Left lung (tissue), 10 donors: ENCODE results near the gene EVI5L. TPM values are rescaled to one million over a fixed set of nuclear protein-coding genes. Genes with fewer than 3 reads are reported as not detected.

Experiments used
- ATAC-seq: fragments of 200-7000 bp; cut with Tn5 transposase; one replicate; pipeline ENCODE4 v1.9.1; 2020; ENCODE audit warnings: moderate library complexity
- DNase-seq, 4 donors: peaks; one replicate each; pipeline ENCODE4 v3.0.0-alpha.2; 2013 to 2020
- H3K27ac ChIP-seq, 2 donors: fragments of 200-600 bp; sonication (generic) in 1 of 2; one replicate each; pipeline versions ENCODE4 v1.5.0 to v1.8.0; 2020 to 2021
- H3K27me3 ChIP-seq, 2 donors: fragments of 200-600 bp; sonication (generic) in 1 of 2; one replicate each; pipeline versions ENCODE4 v1.5.0 to v1.8.0; 2020 to 2021
- H3K36me3 ChIP-seq, 2 donors: fragments of 200-600 bp; sonication (generic) in 1 of 2; one replicate each; pipeline versions ENCODE4 v1.5.0 to v1.8.0; 2020 to 2021
- H3K4me1 ChIP-seq, 2 donors: fragments of 200-600 bp; one replicate each; pipeline ENCODE4 v1.8.0; 2021
- H3K4me3 ChIP-seq, 2 donors: fragments of 200-600 bp; sonication (generic) in 1 of 2; one replicate each; pipeline versions ENCODE4 v1.5.0 to v1.8.0; 2020 to 2021; ENCODE audit warnings: mild to moderate bottlenecking in 1 of 2
- H3K9me3 ChIP-seq, 2 donors: fragments of 200-600 bp; sonication (generic) in 1 of 2; one replicate each; pipeline versions ENCODE4 v1.5.0 to v1.8.0; 2020 to 2021
- intact Hi-C, 2 donors: fragments of 100-400 bp; cut with DNase I; formaldehyde crosslinking; loops; one replicate each; pipeline versions ENCODE4 v1.11.2 to v1.14.2; 2022
- polyA plus RNA-seq, 6 donors: library from polyadenylated mRNA; unstranded; fragments of 120-200 nt; gene quantifications; one replicate each; pipeline ENCODE4 v1.2.1, GENCODE V29; 2013; ENCODE audit not compliant: insufficient read length in 6 of 6
- total RNA-seq, 2 donors: library from RNA; stranded (reverse); fragmentation: NEBNext Ultra II Directional; extraction: Animal tissue kit (Norgen Biotek cat#: 25700); gene quantifications; one replicate each; pipeline ENCODE4 v1.2.1, GENCODE V29; 2021
- TF ChIP-seq, protein P1 (sequence below), 2 donors: fragments of 200-600 bp; sonication (generic) in 1 of 2; IDR thresholded peaks; one replicate each; pipeline versions ENCODE4 v1.5.0 to v1.8.0; 2021; ENCODE audit warnings: antibody characterized with exemption in 2 of 2
- donor health status: DM: no; HTN: yes; CAD: no.
- donor health status: DM: no; HTN: no; CAD: no.

Gene EVI5L
- total and polyA plus RNA-seq, 8 donors = 11.3 to 18.1 (median 14.8) TPM

DNA sequence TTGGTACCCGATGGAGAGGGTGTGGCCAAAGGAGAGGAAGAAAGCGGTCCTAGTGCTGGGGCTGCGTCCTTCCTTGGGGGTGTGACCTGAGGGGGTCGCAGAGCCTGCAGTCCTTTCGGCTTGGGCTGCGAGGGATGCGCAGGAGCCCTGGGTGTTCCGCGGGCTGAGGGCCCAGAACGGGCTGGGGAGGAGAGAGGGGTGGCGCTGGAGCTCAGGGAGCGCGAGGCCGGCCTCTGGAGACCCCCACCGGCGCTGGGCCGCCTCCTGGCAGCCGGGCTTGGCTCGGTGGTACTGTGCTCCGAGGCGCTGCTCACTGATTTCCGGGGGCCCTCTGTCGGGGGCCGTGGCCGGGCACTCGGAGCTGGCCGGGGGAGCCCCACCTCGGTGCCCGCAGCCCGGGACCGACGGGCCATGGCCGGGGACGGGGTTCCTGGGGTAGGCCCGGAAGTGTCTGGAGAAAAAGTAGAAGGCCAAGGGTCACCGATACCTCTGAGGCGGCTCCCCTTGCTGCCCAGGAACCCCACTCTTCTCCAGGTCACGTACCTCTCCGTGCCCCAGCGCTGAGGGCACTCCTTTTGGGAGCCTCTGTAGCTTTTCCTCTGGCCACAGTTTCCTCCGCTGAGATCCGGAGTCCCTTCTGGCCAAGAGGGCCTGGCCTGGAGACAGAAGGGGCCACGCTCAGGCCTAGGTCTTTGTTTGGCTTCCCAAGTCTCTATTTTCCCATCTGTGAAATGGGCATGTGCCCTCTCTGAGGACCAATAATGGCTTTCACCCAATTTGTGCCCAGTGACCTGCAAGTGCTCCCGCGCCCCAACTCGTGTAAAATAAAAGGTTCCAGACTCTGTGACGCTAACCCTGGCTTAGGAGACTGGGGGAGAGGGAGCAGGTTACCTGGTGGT lies 42.5 kb downstream of the EVI5L start:
- TF ChIP-seq, protein P1, sequence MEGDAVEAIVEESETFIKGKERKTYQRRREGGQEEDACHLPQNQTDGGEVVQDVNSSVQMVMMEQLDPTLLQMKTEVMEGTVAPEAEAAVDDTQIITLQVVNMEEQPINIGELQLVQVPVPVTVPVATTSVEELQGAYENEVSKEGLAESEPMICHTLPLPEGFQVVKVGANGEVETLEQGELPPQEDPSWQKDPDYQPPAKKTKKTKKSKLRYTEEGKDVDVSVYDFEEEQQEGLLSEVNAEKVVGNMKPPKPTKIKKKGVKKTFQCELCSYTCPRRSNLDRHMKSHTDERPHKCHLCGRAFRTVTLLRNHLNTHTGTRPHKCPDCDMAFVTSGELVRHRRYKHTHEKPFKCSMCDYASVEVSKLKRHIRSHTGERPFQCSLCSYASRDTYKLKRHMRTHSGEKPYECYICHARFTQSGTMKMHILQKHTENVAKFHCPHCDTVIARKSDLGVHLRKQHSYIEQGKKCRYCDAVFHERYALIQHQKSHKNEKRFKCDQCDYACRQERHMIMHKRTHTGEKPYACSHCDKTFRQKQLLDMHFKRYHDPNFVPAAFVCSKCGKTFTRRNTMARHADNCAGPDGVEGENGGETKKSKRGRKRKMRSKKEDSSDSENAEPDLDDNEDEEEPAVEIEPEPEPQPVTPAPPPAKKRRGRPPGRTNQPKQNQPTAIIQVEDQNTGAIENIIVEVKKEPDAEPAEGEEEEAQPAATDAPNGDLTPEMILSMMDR (IDR thresholded peaks at IDR 0.05) = no peak
- no peak for ATAC-seq
- no peak overlapping the region for H3K27ac ChIP-seq
- no peak overlapping the region for H3K4me3 ChIP-seq
- peaks cover 10 to 50% of the 10 kb centered on the region in 2 donors for H3K4me1 ChIP-seq
- peaks cover 27 to 74% of the 10 kb centered on the region in 2 donors for H3K27me3 ChIP-seq
- no peaks in the 10 kb centered on the region for H3K9me3 ChIP-seq
- H3K36me3 ChIP-seq = no peaks in the 10 kb centered on the region
- intact Hi-C loops = no loop called here
- peak in 1 of 4 donors; percentile 77 for DNase-seq

DNA sequence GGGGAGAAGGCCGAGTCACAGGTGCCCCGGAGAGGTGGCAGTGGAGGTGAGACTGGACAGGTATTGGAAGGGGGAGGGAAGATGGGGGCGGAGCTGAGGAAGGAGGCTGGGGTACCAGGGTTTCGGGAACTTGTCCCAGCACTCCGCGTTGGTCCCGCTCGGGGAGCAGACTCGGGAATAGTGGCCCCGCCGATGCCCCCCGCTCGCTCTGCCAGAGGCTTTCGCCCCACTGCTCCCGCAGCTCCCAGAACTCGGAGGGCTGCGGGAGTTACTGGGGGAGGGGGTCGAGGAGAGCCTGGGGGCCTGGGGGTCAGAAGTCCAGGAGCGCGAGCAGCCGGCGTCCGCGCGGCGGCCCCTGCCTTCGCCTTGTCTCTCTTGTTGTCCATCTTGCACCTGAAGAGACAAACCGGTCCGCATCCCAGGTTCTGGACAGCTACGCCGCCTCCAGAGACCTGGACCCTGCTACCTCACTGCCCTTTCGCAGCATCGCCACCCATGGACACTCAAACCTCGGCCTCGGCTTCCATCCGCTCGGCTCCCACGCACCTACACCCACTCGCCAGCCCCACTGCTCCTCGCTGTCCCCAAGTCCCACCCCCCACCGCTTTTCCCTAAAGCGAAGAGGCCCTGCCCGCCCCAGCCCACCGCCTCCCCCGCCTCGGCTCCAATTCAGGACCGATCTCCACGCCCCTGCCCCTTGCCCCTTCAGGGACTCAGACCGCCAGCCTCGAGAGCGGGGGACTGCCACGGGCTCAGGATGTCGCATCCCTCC lies 43.5 kb downstream of the EVI5L start:
- no peak for DNase-seq
- H3K36me3 ChIP-seq = no peaks in the 10 kb centered on the region
- no peak overlapping the region for H3K27ac ChIP-seq
- peaks cover 9 to 47% of the 10 kb centered on the region in 2 donors for H3K4me1 ChIP-seq
- ATAC-seq = no peak
- TF ChIP-seq, protein P1 (IDR thresholded peaks at IDR 0.05) = no peak
- H3K27me3 ChIP-seq = peaks cover 27 to 64% of the 10 kb centered on the region in 2 donors
- H3K4me3 ChIP-seq = peak overlapping the region; percentile 7 to 35
- no peaks in the 10 kb centered on the region for H3K9me3 ChIP-seq
- intact Hi-C loops = no loop called here

DNA sequence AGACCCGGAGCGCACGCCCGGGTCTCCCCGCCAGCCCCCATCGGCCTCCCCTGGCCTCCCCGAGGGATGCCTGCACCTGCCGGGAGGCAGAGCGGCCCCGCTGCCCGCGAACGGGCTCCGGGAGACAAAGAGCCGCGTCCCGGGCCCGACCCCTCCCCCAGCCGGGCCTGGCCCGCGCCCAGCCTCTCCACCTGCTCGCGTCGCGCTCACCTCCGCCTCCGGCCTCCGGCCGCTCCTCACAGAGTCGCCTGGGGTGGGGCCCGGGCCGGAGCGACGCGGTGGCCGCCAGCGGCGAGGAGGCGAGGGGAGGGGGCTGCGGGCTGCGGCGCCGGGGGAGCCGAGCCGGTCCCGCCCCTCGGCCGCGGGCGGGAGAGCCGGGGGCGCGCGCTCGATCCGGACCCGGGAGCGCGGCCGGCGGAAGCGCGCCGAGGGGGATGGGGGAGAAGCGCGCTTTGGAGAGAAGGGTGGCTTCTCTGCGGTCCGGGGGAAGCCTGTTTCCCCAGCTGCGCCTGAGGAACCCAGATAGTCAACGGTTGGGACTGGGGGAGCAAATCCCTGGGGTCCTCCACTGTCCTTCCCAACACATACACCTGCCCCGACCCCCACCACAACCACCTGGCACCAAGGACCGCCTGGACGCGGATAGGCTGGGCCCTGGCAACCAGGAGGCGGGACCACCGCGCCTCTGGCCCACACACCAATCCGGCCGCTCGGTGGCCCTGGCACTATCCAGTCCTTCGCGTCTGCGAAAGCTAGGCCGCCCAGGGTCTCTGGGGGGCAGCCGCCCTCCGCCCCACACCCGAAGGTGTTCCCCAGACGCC lies 44.3 kb downstream of the EVI5L start, which contains the start of gene PRR36:
TSS of gene PRR36 (minus strand) at position 315 of the 821 bp plus-strand sequence. CDS start 701 bp downstream, outside the sequence.
- H3K4me1 ChIP-seq = peaks cover 3 to 39% of the 10 kb centered on the region in 2 donors
- peak in 1 of 4 donors; percentile 82 for DNase-seq
- H3K36me3 ChIP-seq = no peaks in the 10 kb centered on the region
- H3K4me3 ChIP-seq = peak within 1 kb of the TSS; percentile 7 to 35
- no peak within 1 kb of the TSS for H3K27ac ChIP-seq
- intact Hi-C loops = no loop called here
- peak; percentile 53 for ATAC-seq
- no peaks in the 10 kb centered on the region for H3K9me3 ChIP-seq
- TF ChIP-seq, protein P1 (IDR thresholded peaks at IDR 0.05) = no peak
- H3K27me3 ChIP-seq = peaks cover 27 to 56% of the 10 kb centered on the region in 2 donors

DNA sequence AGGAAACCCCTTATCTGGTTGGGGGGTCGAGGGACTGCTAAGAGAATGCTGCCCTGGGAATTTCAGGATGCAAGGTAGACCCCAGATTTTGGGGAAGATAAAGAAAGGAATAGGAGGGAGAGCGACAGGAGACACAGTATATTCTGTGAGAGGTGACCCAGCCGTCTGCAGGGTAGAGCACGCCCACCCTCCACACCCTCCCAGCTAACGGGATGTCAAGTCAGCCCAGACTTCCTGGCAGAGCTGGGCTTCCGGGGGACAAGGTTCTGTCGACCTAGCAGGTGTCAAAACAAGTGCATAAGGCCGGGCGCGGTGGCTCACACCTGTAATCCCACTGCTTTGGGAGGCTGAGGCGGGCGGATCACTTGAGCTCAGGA lies 44.9 kb downstream of the EVI5L start:
- ATAC-seq = no peak
- H3K36me3 ChIP-seq = no peaks in the 10 kb centered on the region
- peaks cover 27 to 53% of the 10 kb centered on the region in 2 donors for H3K27me3 ChIP-seq
- DNase-seq = no peak
- peak overlapping the region in 1 of 2 donors; percentile 35 for H3K4me3 ChIP-seq
- TF ChIP-seq, protein P1 (IDR thresholded peaks at IDR 0.05) = no peak
- no peaks in the 10 kb centered on the region for H3K9me3 ChIP-seq
- intact Hi-C loops = no loop called here
- peaks cover 3 to 33% of the 10 kb centered on the region in 2 donors for H3K4me1 ChIP-seq
- H3K27ac ChIP-seq = no peak overlapping the region
